HepG2 (cell line): Measurements from ENCODE around the gene CR1L. TPM values are rescaled to one million over a fixed set of nuclear protein-coding genes. Genes with fewer than 3 reads are reported as not detected.

ENCODE experiments used
- DNMT3B ChIP-seq: conservative IDR thresholded peaks from 2 replicates; pipeline ENCODE4 v1.6.1; 2016; ENCODE audit warnings: missing biosample characterization, control low read depth
- FOXP4 ChIP-seq: sonication (generic); formaldehyde crosslinking; IDR thresholded peaks from 2 replicates; pipeline ENCODE4 v1.4.0; 2020; ENCODE audit warnings: missing genetic modification reagents
- HMG20A ChIP-seq: IDR thresholded peaks from 2 replicates; pipeline ENCODE4 v1.6.1; 2016; ENCODE audit warnings: borderline replicate concordance
- HOXA9 ChIP-seq: sonication (generic); formaldehyde crosslinking; IDR thresholded peaks from 2 replicates; pipeline ENCODE4 v1.8.1; 2022; ENCODE audit warnings: missing genetic modification reagents, mild to moderate bottlenecking, moderate library complexity, borderline replicate concordance
- MBNL3 ChIP-seq: fragments of 250-450 bp; sonication (Bioruptor Pico); conservative IDR thresholded peaks from 2 replicates; pipeline ENCODE4 v1.8.0; 2022; ENCODE audit warnings: mild to moderate bottlenecking, inconsistent platforms
- NFYC ChIP-seq: IDR thresholded peaks from 2 replicates; pipeline ENCODE4 v1.6.1; 2016; ENCODE audit warnings: missing genetic modification reagents, missing compliant biosample characterization
- RFX3 ChIP-seq: IDR thresholded peaks from 2 replicates; pipeline ENCODE4 v1.6.1; 2016; ENCODE audit warnings: missing biosample characterization, missing genetic modification reagents
- SMYD3 ChIP-seq: sonication (generic); formaldehyde crosslinking; IDR thresholded peaks from 2 replicates; pipeline ENCODE4 v1.8.1; 2023; ENCODE audit warnings: mild to moderate bottlenecking, missing genetic modification reagents
- TBX3 ChIP-seq: fragments of 450-650 bp; IDR thresholded peaks from 2 replicates; pipeline ENCODE4 v1.6.1; 2017; ENCODE audit warnings: antibody characterized with exemption, mild to moderate bottlenecking, inconsistent platforms, borderline replicate concordance
- TFDP1 ChIP-seq: IDR thresholded peaks from 2 replicates; pipeline ENCODE4 v1.6.1; 2016; ENCODE audit warnings: missing compliant biosample characterization, missing genetic modification reagents, borderline replicate concordance
- ZFP41 ChIP-seq: sonication (generic); formaldehyde crosslinking; IDR thresholded peaks from 2 replicates; pipeline ENCODE4 v1.4.0; 2020; ENCODE audit warnings: mild to moderate bottlenecking, missing genetic modification reagents, borderline replicate concordance
- ZNF280D ChIP-seq: sonication (generic); formaldehyde crosslinking; IDR thresholded peaks from 2 replicates; pipeline ENCODE4 v1.5.1; 2020; ENCODE audit warnings: mild to moderate bottlenecking, missing genetic modification reagents
- ZNF570 ChIP-seq: sonication (generic); formaldehyde crosslinking; IDR thresholded peaks from 2 replicates; pipeline ENCODE4 v1.4.0; 2020; ENCODE audit warnings: mild to moderate bottlenecking, missing genetic modification reagents, borderline replicate concordance
- ZNF7 ChIP-seq: IDR thresholded peaks from 2 replicates; pipeline ENCODE4 v1.6.1; 2016; ENCODE audit warnings: missing biosample characterization, missing genetic modification reagents
- polyA plus RNA-seq, 8 experiments: library from polyadenylated mRNA; depleted of rRNA in 3 of 8; stranded (reverse) in 7 of 8; unstranded in 1 of 8; fragments of >200 nt; fragmentation: Illumina TruSeq in 4 of 8; extraction: Trizol in 4 of 8; gene quantifications; 2 replicates each; pipeline versions ENCODE4 v1.2.1 to v1.2.3, GENCODE V29; 2011 to 2016; ENCODE audit warnings: low read depth in 4 of 8, missing spikeins in 1 of 8, mixed read lengths in 1 of 8; ENCODE audit not compliant: insufficient read depth in 1 of 8
- total RNA-seq, 5 experiments: library from RNA; depleted of rRNA; stranded (reverse); fragments of >200 nt; fragmentation: Illumina TruSeq; extraction: Trizol; gene quantifications; 2 replicates each; pipeline ENCODE4 v1.2.3, GENCODE V29; 2016; ENCODE audit warnings: low read depth in 1 of 5
- TF ChIP-seq, protein P1 (sequence below): sonication (generic); formaldehyde crosslinking; IDR thresholded peaks from 2 replicates; pipeline ENCODE4 v1.8.0; 2022; ENCODE audit warnings: mild to moderate bottlenecking, missing genetic modification reagents, moderate library complexity
- TF ChIP-seq, protein P2 (sequence below): sonication (generic); formaldehyde crosslinking; IDR thresholded peaks from 2 replicates; pipeline ENCODE4 v1.5.1; 2020; ENCODE audit warnings: mild to moderate bottlenecking, missing genetic modification reagents, moderate library complexity
- TF ChIP-seq, protein P3 (sequence below): sonication (generic); formaldehyde crosslinking; IDR thresholded peaks from 2 replicates; pipeline ENCODE4 v1.5.0; 2020; ENCODE audit warnings: mild to moderate bottlenecking, low read depth, missing genetic modification reagents, borderline replicate concordance
- TF ChIP-seq, protein P4 (sequence below): sonication (generic); formaldehyde crosslinking; IDR thresholded peaks from 2 replicates; pipeline ENCODE4 v1.8.0; 2023; ENCODE audit warnings: mild to moderate bottlenecking, missing genetic modification reagents

CR1L gene
- total and polyA plus RNA-seq, 2 of the 13 experiments (the other 11 are each of a cell fraction or from before 2014, with no cell fraction given): not detected

GRCh38 chr1:207752456-207752998, 107.6 kb downstream of the CR1L start (continued):
- TF ChIP-seq TFDP1 (CRISPR knock-in tag) (peak; percentile 66; the same call in 1 of the 2 replicates), MBNL3 (no peak), ZFP41 (CRISPR knock-in tag) (no peak; the same call in 1 of the 2 replicates), SMYD3 (no peak), FOXP4 (CRISPR knock-in tag) (no peak; the same call in 1 of the 2 replicates), HMG20A (CRISPR knock-in tag) (no peak), ZNF280D (CRISPR knock-in tag) (no peak), NFYC (CRISPR knock-in tag) (no peak), TBX3 (no peak), RFX3 (CRISPR knock-in tag) (no peak), ZNF7 (CRISPR knock-in tag) (no peak), ZNF570 (CRISPR knock-in tag) (no peak), HOXA9 (CRISPR knock-in tag) (no peak), DNMT3B (CRISPR knock-in tag) (no peak)
- TF ChIP-seq, protein P1, sequence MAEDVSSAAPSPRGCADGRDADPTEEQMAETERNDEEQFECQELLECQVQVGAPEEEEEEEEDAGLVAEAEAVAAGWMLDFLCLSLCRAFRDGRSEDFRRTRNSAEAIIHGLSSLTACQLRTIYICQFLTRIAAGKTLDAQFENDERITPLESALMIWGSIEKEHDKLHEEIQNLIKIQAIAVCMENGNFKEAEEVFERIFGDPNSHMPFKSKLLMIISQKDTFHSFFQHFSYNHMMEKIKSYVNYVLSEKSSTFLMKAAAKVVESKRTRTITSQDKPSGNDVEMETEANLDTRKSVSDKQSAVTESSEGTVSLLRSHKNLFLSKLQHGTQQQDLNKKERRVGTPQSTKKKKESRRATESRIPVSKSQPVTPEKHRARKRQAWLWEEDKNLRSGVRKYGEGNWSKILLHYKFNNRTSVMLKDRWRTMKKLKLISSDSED (CRISPR knock-in tag): no peak
- TF ChIP-seq, protein P2, sequence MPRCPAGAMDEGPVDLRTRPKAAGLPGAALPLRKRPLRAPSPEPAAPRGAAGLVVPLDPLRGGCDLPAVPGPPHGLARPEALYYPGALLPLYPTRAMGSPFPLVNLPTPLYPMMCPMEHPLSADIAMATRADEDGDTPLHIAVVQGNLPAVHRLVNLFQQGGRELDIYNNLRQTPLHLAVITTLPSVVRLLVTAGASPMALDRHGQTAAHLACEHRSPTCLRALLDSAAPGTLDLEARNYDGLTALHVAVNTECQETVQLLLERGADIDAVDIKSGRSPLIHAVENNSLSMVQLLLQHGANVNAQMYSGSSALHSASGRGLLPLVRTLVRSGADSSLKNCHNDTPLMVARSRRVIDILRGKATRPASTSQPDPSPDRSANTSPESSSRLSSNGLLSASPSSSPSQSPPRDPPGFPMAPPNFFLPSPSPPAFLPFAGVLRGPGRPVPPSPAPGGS (CRISPR knock-in tag): no peak; the same call in 1 of the 2 replicates
- TF ChIP-seq, protein P3, sequence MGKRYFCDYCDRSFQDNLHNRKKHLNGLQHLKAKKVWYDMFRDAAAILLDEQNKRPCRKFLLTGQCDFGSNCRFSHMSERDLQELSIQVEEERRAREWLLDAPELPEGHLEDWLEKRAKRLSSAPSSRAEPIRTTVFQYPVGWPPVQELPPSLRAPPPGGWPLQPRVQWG: no peak
- TF ChIP-seq, protein P4, sequence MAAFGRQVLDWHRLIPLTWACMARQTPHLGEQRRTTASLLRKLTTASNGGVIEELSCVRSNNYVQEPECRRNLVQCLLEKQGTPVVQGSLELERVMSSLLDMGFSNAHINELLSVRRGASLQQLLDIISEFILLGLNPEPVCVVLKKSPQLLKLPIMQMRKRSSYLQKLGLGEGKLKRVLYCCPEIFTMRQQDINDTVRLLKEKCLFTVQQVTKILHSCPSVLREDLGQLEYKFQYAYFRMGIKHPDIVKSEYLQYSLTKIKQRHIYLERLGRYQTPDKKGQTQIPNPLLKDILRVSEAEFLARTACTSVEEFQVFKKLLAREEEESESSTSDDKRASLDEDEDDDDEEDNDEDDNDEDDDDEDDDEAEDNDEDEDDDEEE: no peak
